Right lobe of liver (tissue), 6 donors: ENCODE measurements around the gene POR. TPM values are rescaled to one million over a fixed set of nuclear protein-coding genes. Genes with fewer than 3 reads are reported as not detected.
A peak's percentile ranks its signal among the peaks of the same experiment; 100 is the strongest.

Source experiments
- ATAC-seq, 4 donors: fragments of 200-7000 bp; cut with Tn5 transposase; one replicate each; pipeline ENCODE4 v1.9.1; 2020; ENCODE audit warnings: mild to moderate bottlenecking in 4 of 4, moderate library complexity in 4 of 4
- DNase-seq, 3 donors: peaks; one replicate each; pipeline ENCODE4 v3.0.0-alpha.2; 2020
- H3K27ac ChIP-seq, 3 donors: fragments of 200-600 bp; one replicate each; pipeline ENCODE4 v1.8.0; 2022
- H3K27me3 ChIP-seq, 2 donors: fragments of 200-600 bp; one replicate each; pipeline ENCODE4 v1.8.0; 2022
- H3K36me3 ChIP-seq, 4 donors: fragments of 200-600 bp; sonication (generic) in 1 of 4; one replicate each; pipeline versions ENCODE4 v1.5.1 to v1.8.0; 2017 to 2022; ENCODE audit warnings: control low read depth in 1 of 4
- H3K4me1 ChIP-seq, 4 donors: fragments of 200-600 bp; sonication (generic) in 1 of 4; one replicate each; pipeline versions ENCODE4 v1.5.1 to v1.8.0; 2017 to 2022; ENCODE audit warnings: control low read depth in 1 of 4
- H3K4me3 ChIP-seq, 3 donors: fragments of 200-600 bp; one replicate each; pipeline ENCODE4 v1.8.0; 2022
- H3K9me3 ChIP-seq, 4 donors: fragments of 200-600 bp; sonication (generic) in 1 of 4; one replicate each; pipeline versions ENCODE4 v1.5.1 to v1.8.0; 2017 to 2022; ENCODE audit warnings: control low read depth in 1 of 4
- CTCF ChIP-seq, 4 donors: fragments of 200-600 bp in 3 of 4; fragments of 450-650 bp in 1 of 4; IDR thresholded peaks; one replicate each; pipeline versions ENCODE4 v1.5.1 to v1.8.0; 2016 to 2022; ENCODE audit warnings: antibody characterized with exemption in 4 of 4, mild to moderate bottlenecking in 2 of 4
- POLR2A ChIP-seq: fragments of 450-650 bp; IDR thresholded peaks from one replicate; pipeline ENCODE4 v1.6.1; 2017; ENCODE audit warnings: antibody characterized with exemption, mild to moderate bottlenecking
- WGBS: methylation state at CpG from one replicate; pipeline ENCODE4 v1.1.6; 2018; ENCODE audit warnings: low coverage, low lambda C conversion rate; ENCODE audit not compliant: insufficient coverage; ENCODE audit errors: missing lambda C conversion rate; 5-methylcytosine and 5-hydroxymethylcytosine counted together
- intact Hi-C, 2 donors: fragments of 100-400 bp; cut with DNase I; formaldehyde crosslinking; loops; one replicate each; pipeline versions ENCODE4 v1.11.2 to v1.14.1; 2022
- total RNA-seq, 6 experiments: library from RNA; depleted of rRNA in 2 of 6; stranded (reverse); fragments of >200 nt in 2 of 6; fragmentation: NEBNext Ultra II Directional in 3 of 6; extraction: Animal tissue kit (Norgen Biotek cat#: 25700) in 3 of 6; gene quantifications; one replicate each; pipeline versions ENCODE4 v1.1.0 to v1.2.4, GENCODE V29; 2016 to 2023
- donor health status: DM: no; HTN: yes; CAD: no.
- donor health status: DM: no; HTN: no; CAD: no.
- donor health status: DM: no; HTN: no; CAD: no.
- donor health status: DM: no; HTN: yes; CAD: no.
- donor health status: DM: no; HTN: yes; CAD: no.

POR gene
- total RNA-seq, 6 experiments from 2014 or later: 370 to 1,042 (median 725) TPM

GRCh38 chr7:75928568-75928914 lies 13.6 kb downstream of the POR start:
- no peak for ATAC-seq
- peak overlapping the region in 2 of 3 donors; percentile 95 to 100 for H3K27ac ChIP-seq
- WGBS: 84% methylated on average over 2 of the region's 4 CpGs
- DNase-seq: no peak
- peaks cover 0 to 81% (median 30%) of the 10 kb centered on the region in 4 donors for H3K4me1 ChIP-seq
- TF ChIP-seq CTCF (IDR thresholded peaks at IDR 0.05): no peak
- no peak for TF ChIP-seq POLR2A
- no peak overlapping the region for H3K4me3 ChIP-seq
- peaks cover 0 to 25% (median under 1%) of the 10 kb centered on the region in 4 donors for H3K36me3 ChIP-seq
- no peaks in the 10 kb centered on the region for H3K9me3 ChIP-seq
- H3K27me3 ChIP-seq: no peaks in the 10 kb centered on the region
- intact Hi-C loops: no loop called here

GRCh38 chr7:75931680-75932079 lies 16.7 kb downstream of the POR start:
- peaks cover 0 to 19% (median under 1%) of the 10 kb centered on the region in 4 donors for H3K36me3 ChIP-seq
- intact Hi-C loops: no loop called here
- TF ChIP-seq POLR2A: no peak
- TF ChIP-seq CTCF (IDR thresholded peaks at IDR 0.05): no peak
- H3K27me3 ChIP-seq: no peaks in the 10 kb centered on the region
- no peaks in the 10 kb centered on the region for H3K9me3 ChIP-seq
- ATAC-seq (no peak), DNase-seq (no peak)
- WGBS: 55% methylated on average over 5 of the region's 5 CpGs
- H3K27ac ChIP-seq: peak overlapping the region; percentile 69 to 100 (median 95)
- H3K4me3 ChIP-seq: no peak overlapping the region
- peaks cover 0 to 76% (median 23%) of the 10 kb centered on the region in 4 donors for H3K4me1 ChIP-seq

- peaks cover 0 to 25% (median 4%) of the 10 kb centered on the region in 4 donors for H3K36me3 ChIP-seq
- 10% methylated on average over 5 of the region's 15 CpGs for WGBS
- no peaks in the 10 kb centered on the region for H3K9me3 ChIP-seq
- H3K4me3 ChIP-seq: no peak overlapping the region
- intact Hi-C loops: no loop called here
- H3K27ac ChIP-seq: peak overlapping the region; percentile 8 to 100 (median 28)
- H3K27me3 ChIP-seq: no peaks in the 10 kb centered on the region
- peaks cover 0 to 48% (median 12%) of the 10 kb centered on the region in 4 donors for H3K4me1 ChIP-seq
- DNase-seq: peak; percentile 70 to 81 (median 70)
- TF ChIP-seq CTCF (IDR thresholded peaks at IDR 0.05) (no peak), POLR2A (no peak)
- peak; percentile 42 to 67 (median 63) for ATAC-seq
Observed at GRCh38 chr7:75937958-75938786, 23.2 kb downstream of the POR start.

GRCh38 chr7:75938921-75939320 lies 24.0 kb downstream of the POR start:
- Histone ChIP-seq H3K9me3 (no peaks in the 10 kb centered on the region), H3K4me3 (no peak overlapping the region), H3K27ac (peak overlapping the region in 2 of 3 donors; percentile 8 to 100), H3K36me3 (peaks cover 0 to 25% (median 5%) of the 10 kb centered on the region in 4 donors), H3K4me1 (peaks cover 0 to 49% (median 13%) of the 10 kb centered on the region in 4 donors), H3K27me3 (no peaks in the 10 kb centered on the region)
- intact Hi-C loops: no loop called here
- ATAC-seq: no peak
- no peak for TF ChIP-seq CTCF (IDR thresholded peaks at IDR 0.05)
- no peak for TF ChIP-seq POLR2A
- 74% methylated on average over 6 of the region's 6 CpGs for WGBS
- no peak for DNase-seq
